SK-N-SH (cell line): Measurements from ENCODE around the gene FNDC4. TPM values are rescaled to one million over a fixed set of nuclear protein-coding genes. Genes with fewer than 3 reads are reported as not detected.

Source experiments
- CTCF ChIA-PET: fragments of 300-600, 350-600 bp; formaldehyde crosslinking; extraction: SDS; loops from one replicate; lab custom pipeline; 2021; lab: Yijun Ruan, JAX
- POLR2A ChIA-PET: fragments of 350-600 bp; sonication (Branson Sonifier 250); formaldehyde crosslinking; extraction: SDS; loops from one replicate; lab custom pipeline; 2020; ENCODE audit warnings: antibody characterized with exemption, inconsistent platforms; lab: Yijun Ruan, JAX
- DNase-seq: peaks from one replicate; pipeline ENCODE4 v3.0.0; 2012
- H2AFZ ChIP-seq: fragments of 200-600 bp; sonication (generic); 2 replicates; pipeline ENCODE4 v1.8.1; 2016; ENCODE audit warnings: antibody characterized with exemption, mild to moderate bottlenecking, low read depth
- H3F3A ChIP-seq: fragments of 200-600 bp; sonication (generic); replicated peaks from 2 replicates; pipeline ENCODE3; 2016; ENCODE audit warnings: antibody characterized with exemption, mild to moderate bottlenecking; ENCODE audit not compliant: insufficient read depth
- H3K27ac ChIP-seq, 2 experiments: fragments of 200-500 bp in 1 of 2; fragments of 200-600 bp in 1 of 2; sonication (Bioruptor generic) in 1 of 2; sonication (generic), shearing (Covaris generic) in 1 of 2; 2 replicates each; pipeline versions ENCODE4 v1.5.1 to v1.6.1; 2014 to 2016; ENCODE audit warnings: low read depth in 2 of 2, inconsistent platforms in 1 of 2, low read length in 1 of 2, mild to moderate bottlenecking in 1 of 2, mixed read lengths in 1 of 2
- H3K27me3 ChIP-seq: fragments of 200-600 bp; sonication (generic), shearing (Covaris generic); 2 replicates; pipeline ENCODE4 v1.6.1; 2016; ENCODE audit warnings: mixed run types; ENCODE audit not compliant: insufficient read depth
- H3K36me3 ChIP-seq, 2 experiments: fragments of 200-500 bp in 1 of 2; fragments of 200-600 bp in 1 of 2; sonication (Bioruptor generic) in 1 of 2; sonication (generic) in 1 of 2; replicated peaks in 1 of 2; 2 replicates each; pipeline versions ENCODE3 to v1.5.1; 2014 to 2016; ENCODE audit warnings: low read length in 1 of 2, mild to moderate bottlenecking in 1 of 2; ENCODE audit not compliant: insufficient read depth in 2 of 2, control insufficient read depth in 1 of 2
- H3K4me1 ChIP-seq, 2 experiments: fragments of 200-500 bp in 1 of 2; fragments of 200-600 bp in 1 of 2; sonication (Bioruptor generic) in 1 of 2; sonication (generic), shearing (Covaris generic) in 1 of 2; 2 replicates each; pipeline versions ENCODE4 v1.5.1 to v1.6.1; 2014 to 2016; ENCODE audit warnings: low read depth in 1 of 2, low read length in 1 of 2, mixed run types in 1 of 2; ENCODE audit not compliant: insufficient read depth in 2 of 2, control insufficient read depth in 1 of 2
- H3K4me2 ChIP-seq: fragments of 200-600 bp; sonication (generic), shearing (Covaris generic); 2 replicates; pipeline ENCODE4 v1.6.1; 2017; ENCODE audit warnings: mixed run types
- H3K4me3 ChIP-seq, 2 experiments: fragments of 200-500 bp in 1 of 2; fragments of 200-600 bp in 1 of 2; sonication (Bioruptor generic) in 1 of 2; sonication (generic), shearing (Covaris generic) in 1 of 2; 2 replicates each; pipeline versions ENCODE4 v1.5.1 to v1.8.1; 2014 to 2016; ENCODE audit warnings: low read depth in 2 of 2, inconsistent platforms in 1 of 2, low read length in 1 of 2, mild to moderate bottlenecking in 1 of 2, mixed read lengths in 1 of 2, moderate library complexity in 1 of 2
- H3K79me2 ChIP-seq: fragments of 200-600 bp; sonication (generic); 2 replicates; pipeline ENCODE4 v1.8.1; 2017; ENCODE audit warnings: mild to moderate bottlenecking; ENCODE audit not compliant: insufficient read depth
- H3K9ac ChIP-seq: fragments of 200-600 bp; sonication (generic); 2 replicates; pipeline ENCODE4 v1.6.1; 2017; ENCODE audit warnings: mixed run types
- H3K9me2 ChIP-seq: fragments of 200-600 bp; sonication (generic); 2 replicates; pipeline ENCODE4 v1.6.1; 2017; ENCODE audit warnings: mixed run types
- H3K9me3 ChIP-seq: fragments of 200-600 bp; sonication (generic); 2 replicates; pipeline ENCODE4 v1.6.1; 2017; ENCODE audit warnings: mixed run types, mild to moderate bottlenecking, moderate library complexity
- H4K20me1 ChIP-seq: fragments of 200-600 bp; sonication (generic); 2 replicates; pipeline ENCODE4 v1.6.1; 2017; ENCODE audit warnings: mild to moderate bottlenecking, mixed run types; ENCODE audit not compliant: insufficient read depth
- ELF1 ChIP-seq: IDR thresholded peaks from 2 replicates; pipeline ENCODE4 v1.4.0; 2012
- EZH2phosphoT487 ChIP-seq: fragments of 200-600 bp; sonication (generic); IDR thresholded peaks from 2 replicates; pipeline ENCODE4 v1.6.1; 2017; ENCODE audit warnings: low read depth, mixed run types, mild to moderate bottlenecking, antibody characterized with exemption, moderate library complexity, borderline replicate concordance
- FOSL2 ChIP-seq: IDR thresholded peaks from 2 replicates; pipeline ENCODE4 v1.4.0; 2012; ENCODE audit warnings: low read depth, mild to moderate bottlenecking, moderate library complexity, borderline replicate concordance
- FOXJ3 ChIP-seq: sonication (generic); formaldehyde crosslinking; IDR thresholded peaks from 2 replicates; pipeline ENCODE4 v1.5.1; 2020; ENCODE audit warnings: mild to moderate bottlenecking, missing genetic modification reagents
- FOXM1 ChIP-seq: IDR thresholded peaks from 2 replicates; pipeline ENCODE4 v1.4.0; 2012; ENCODE audit warnings: low read depth, mild to moderate bottlenecking
- GABPA ChIP-seq: IDR thresholded peaks from 2 replicates; pipeline ENCODE4 v1.4.0; 2012; ENCODE audit warnings: low read depth, mild to moderate bottlenecking
- GATA2 ChIP-seq: sonication (generic); formaldehyde crosslinking; IDR thresholded peaks from 2 replicates; pipeline ENCODE4 v1.5.0; 2020; ENCODE audit warnings: mild to moderate bottlenecking, missing genetic modification reagents
- JUND ChIP-seq: IDR thresholded peaks from 2 replicates; pipeline ENCODE4 v1.4.0; 2012
- MEF2A ChIP-seq: IDR thresholded peaks from 2 replicates; pipeline ENCODE4 v1.4.0; 2012; ENCODE audit warnings: low read depth, borderline replicate concordance
- MXI1 ChIP-seq: IDR thresholded peaks from 2 replicates; pipeline ENCODE4 v1.6.1; 2012; ENCODE audit warnings: mild to moderate bottlenecking, low read depth, low read length, improper control_type of control experiment
- NFIC ChIP-seq: IDR thresholded peaks from 2 replicates; pipeline ENCODE4 v1.4.0; 2012; ENCODE audit warnings: borderline replicate concordance
- NRF1 ChIP-seq: IDR thresholded peaks from 2 replicates; pipeline ENCODE4 v1.6.1; 2012; ENCODE audit warnings: low read depth, mild to moderate bottlenecking, low read length
- RAD21 ChIP-seq: IDR thresholded peaks from 2 replicates; pipeline ENCODE4 v1.6.1; 2012; ENCODE audit warnings: mild to moderate bottlenecking, low read length
- RXRA ChIP-seq: IDR thresholded peaks from 2 replicates; pipeline ENCODE4 v1.4.0; 2012; ENCODE audit warnings: low read depth, mild to moderate bottlenecking, borderline replicate concordance
- WGBS: methylation state at CpG from one replicate; pipeline ENCODE4 v1.1.6; 2017; ENCODE audit warnings: low lambda C conversion rate; 5-methylcytosine and 5-hydroxymethylcytosine counted together
- polyA plus RNA-seq, 3 experiments: library from polyadenylated mRNA; depleted of rRNA; stranded (reverse); fragments of >200 nt; gene quantifications; 2 replicates each; pipeline ENCODE4 v1.2.3, GENCODE V29; 2012
- TF ChIP-seq, protein P1 (sequence below): IDR thresholded peaks from 2 replicates; pipeline ENCODE4; 2012
- TF ChIP-seq, protein P2 (sequence below): fragments of 150-350 bp; IDR thresholded peaks from 2 replicates; pipeline ENCODE4 v1.6.1; 2016; ENCODE audit warnings: mild to moderate bottlenecking, low read depth, low read length

Gene FNDC4
- polyA plus RNA-seq, 1 of the 3 experiments (the other 2 are of a cell fraction) = 27.0 TPM

DNA sequence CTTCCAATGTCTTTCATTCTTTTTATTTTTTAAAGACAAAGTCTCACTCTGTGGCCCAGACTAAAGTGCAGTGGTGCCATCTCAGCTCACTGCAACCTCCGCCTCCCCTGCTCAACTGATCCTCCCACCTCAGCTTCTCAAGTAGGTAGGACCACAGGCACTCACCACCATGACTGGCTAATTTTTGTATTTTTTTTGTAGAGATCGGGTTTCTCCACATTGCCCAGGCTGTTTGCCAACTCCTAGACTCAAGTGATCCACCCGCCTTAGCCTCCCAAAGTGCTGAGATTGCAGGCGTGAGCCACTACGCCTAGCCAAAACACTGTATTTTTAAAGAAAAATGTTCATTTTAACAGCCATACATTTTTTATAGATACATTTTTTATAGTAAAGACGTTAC lies 14.3 kb upstream of the FNDC4 start:
- H3K36me3 ChIP-seq = no peaks in the 10 kb centered on the region
- no peak overlapping the region for H3K4me2 ChIP-seq
- H3K9me2 ChIP-seq = no peaks in the 10 kb centered on the region
- POLR2A ChIA-PET = interaction anchor here (0.6 kb wide), 1 partner anchor 18 kb away, joined by 3 read pairs; no protein-coding TSS in a partner anchor
- TF ChIP-seq GABPA (no peak), RAD21 (no peak), MXI1 (no peak), MEF2A (no peak), EZH2phosphoT487 (no peak), NRF1 (no peak), FOSL2 (no peak), RXRA (no peak), GATA2 (no peak), ELF1 (no peak)
- TF ChIP-seq, protein P1, sequence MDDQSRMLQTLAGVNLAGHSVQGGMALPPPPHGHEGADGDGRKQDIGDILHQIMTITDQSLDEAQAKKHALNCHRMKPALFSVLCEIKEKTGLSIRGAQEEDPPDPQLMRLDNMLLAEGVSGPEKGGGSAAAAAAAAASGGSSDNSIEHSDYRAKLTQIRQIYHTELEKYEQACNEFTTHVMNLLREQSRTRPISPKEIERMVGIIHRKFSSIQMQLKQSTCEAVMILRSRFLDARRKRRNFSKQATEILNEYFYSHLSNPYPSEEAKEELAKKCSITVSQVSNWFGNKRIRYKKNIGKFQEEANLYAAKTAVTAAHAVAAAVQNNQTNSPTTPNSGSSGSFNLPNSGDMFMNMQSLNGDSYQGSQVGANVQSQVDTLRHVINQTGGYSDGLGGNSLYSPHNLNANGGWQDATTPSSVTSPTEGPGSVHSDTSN = no peak
- TF ChIP-seq, protein P2, sequence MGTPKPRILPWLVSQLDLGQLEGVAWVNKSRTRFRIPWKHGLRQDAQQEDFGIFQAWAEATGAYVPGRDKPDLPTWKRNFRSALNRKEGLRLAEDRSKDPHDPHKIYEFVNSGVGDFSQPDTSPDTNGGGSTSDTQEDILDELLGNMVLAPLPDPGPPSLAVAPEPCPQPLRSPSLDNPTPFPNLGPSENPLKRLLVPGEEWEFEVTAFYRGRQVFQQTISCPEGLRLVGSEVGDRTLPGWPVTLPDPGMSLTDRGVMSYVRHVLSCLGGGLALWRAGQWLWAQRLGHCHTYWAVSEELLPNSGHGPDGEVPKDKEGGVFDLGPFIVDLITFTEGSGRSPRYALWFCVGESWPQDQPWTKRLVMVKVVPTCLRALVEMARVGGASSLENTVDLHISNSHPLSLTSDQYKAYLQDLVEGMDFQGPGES = no peak
- TF ChIP-seq, all 33 proteins: peak for 0
- Histone ChIP-seq H3K79me2 (no peaks in the 10 kb centered on the region), H3K27me3 (no peaks in the 10 kb centered on the region; the same call in 1 of the 2 replicates), H3K4me3 (no peak overlapping the region), H3K27ac (no peak overlapping the region), H3F3A (peaks cover 5% of the 10 kb centered on the region), H3K4me1 (peaks cover 0 to 4% of the 10 kb centered on the region in 2 experiments; a peak in 1 of 4 replicates), H2AFZ (no peak overlapping the region), H3K9ac (no peak overlapping the region), H4K20me1 (no peaks in the 10 kb centered on the region), H3K9me3 (no peaks in the 10 kb centered on the region)
- CTCF ChIA-PET = interaction anchor here (0.6 to 1.4 kb wide), 3 partner anchors 22 to 175 kb away, joined by 3 to 4 read pairs (median 4); no protein-coding TSS in a partner anchor
- WGBS = 54% methylated on average over 6 of the region's 6 CpGs
- DNase-seq = no peak

DNA sequence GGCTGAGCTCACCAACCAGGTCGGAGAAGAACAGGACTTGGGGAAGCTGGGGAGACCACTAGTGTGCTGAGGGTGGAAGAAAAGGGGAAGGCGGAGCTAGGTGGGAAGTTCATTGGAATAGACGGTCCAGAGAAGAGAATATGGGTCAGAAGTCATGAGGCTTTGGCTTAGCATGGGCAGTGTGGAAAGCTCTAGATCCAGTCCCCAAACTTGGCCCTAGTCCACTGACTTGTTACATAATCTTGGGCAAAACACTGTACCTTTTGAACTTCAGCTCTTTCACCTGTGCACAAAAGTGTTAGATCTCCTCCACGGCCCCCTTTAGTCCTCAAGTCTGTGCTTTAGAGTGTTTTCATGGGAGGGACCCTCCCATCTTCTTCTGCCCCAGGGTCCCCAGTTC lies 12.3 kb upstream of the FNDC4 start:
- H4K20me1 ChIP-seq = no peaks in the 10 kb centered on the region
- H3K9ac ChIP-seq = no peak overlapping the region
- no peaks in the 10 kb centered on the region for H3K9me2 ChIP-seq
- ChIA-PET CTCF (interaction anchor here (1.4 to 2.2 kb wide), 2 partner anchors 12 to 176 kb away, joined by 5 to 9 read pairs; partner anchors contain the start of gene FNDC4), POLR2A (no interaction called here)
- H3K36me3 ChIP-seq = no peaks in the 10 kb centered on the region
- H3F3A ChIP-seq = peaks cover 5% of the 10 kb centered on the region
- H3K4me2 ChIP-seq = no peak overlapping the region
- H3K4me3 ChIP-seq = no peak overlapping the region
- TF ChIP-seq GABPA (no peak), EZH2phosphoT487 (no peak), FOXM1 (no peak), FOXJ3 (no peak), FOSL2 (no peak), ELF1 (no peak), JUND (no peak), NFIC (no peak)
- TF ChIP-seq, protein P2 = no peak
- H3K4me1 ChIP-seq = peaks cover 0 to 4% of the 10 kb centered on the region in 2 experiments; a peak in 1 of 4 replicates
- H3K9me3 ChIP-seq = no peaks in the 10 kb centered on the region
- no peak overlapping the region for H2AFZ ChIP-seq
- H3K79me2 ChIP-seq = no peaks in the 10 kb centered on the region
- no peaks in the 10 kb centered on the region for H3K27me3 ChIP-seq
- no peak for DNase-seq
- no peak overlapping the region for H3K27ac ChIP-seq
- WGBS = 39% methylated on average over 4 of the region's 4 CpGs
